CD4-positive, alpha-beta T cell treated with Interleukin-2 at 100 ng/mL for 4 hours (primary cell): ENCODE measurements around the gene C2orf80.
"Not testable (repeated sequence)": the region's sequence is repeated elsewhere in the genome, so short reads cannot be mapped to it uniquely, and the experiment has no call there.

Experiments
- DNase-seq: peaks from one replicate; pipeline ENCODE4 v3.0.0-alpha.2; 2020; ENCODE audit warnings: low spot score

Gene C2orf80

GRCh38 chr2:208189810-208190503, at the start of gene C2orf80:
TSS of gene C2orf80 (minus strand) at chr2:208190030. CDS start at chr2:208186986, 3,044 bp downstream.
- DNase-seq = no peak

GRCh38 chr2:208235860-208236259, 46.0 kb upstream of the C2orf80 start:
- DNase-seq = no peak

- no peak for DNase-seq
Observed at GRCh38 chr2:208234786-208235185, 45.0 kb upstream of the C2orf80 start.

GRCh38 chr2:208228476-208228875, 38.6 kb upstream of the C2orf80 start:
- DNase-seq = no peak

- no peak for DNase-seq
Observed at GRCh38 chr2:208227581-208228232, 37.9 kb upstream of the C2orf80 start.

- no peak for DNase-seq
Observed at GRCh38 chr2:208224802-208225201, 35.0 kb upstream of the C2orf80 start.

- no peak for DNase-seq
Observed at GRCh38 chr2:208222351-208222750, 32.5 kb upstream of the C2orf80 start.

GRCh38 chr2:208221873-208222272, 32.0 kb upstream of the C2orf80 start:
- DNase-seq = not testable (repeated sequence)

GRCh38 chr2:208210688-208211451, 21.0 kb upstream of the C2orf80 start:
- DNase-seq = no peak

- no peak for DNase-seq
Observed at GRCh38 chr2:208208335-208209085, 18.7 kb upstream of the C2orf80 start.

GRCh38 chr2:208207769-208208168, 17.9 kb upstream of the C2orf80 start:
- DNase-seq = no peak

- DNase-seq = no peak
Observed at GRCh38 chr2:208204166-208204565, 14.3 kb upstream of the C2orf80 start.

- DNase-seq = no peak
Observed at GRCh38 chr2:208195531-208195930, 5.7 kb upstream of the C2orf80 start.

- DNase-seq = no peak
Observed at GRCh38 chr2:208192611-208193236, 2.9 kb upstream of the C2orf80 start.

GRCh38 chr2:208189069-208189809, 591 bp downstream of the C2orf80 start:
- DNase-seq = no peak

GRCh38 chr2:208186893-208187292, 2.9 kb downstream of the C2orf80 start:
- no peak for DNase-seq

GRCh38 chr2:208186465-208186864, 3.4 kb downstream of the C2orf80 start:
- no peak for DNase-seq

- DNase-seq = no peak
Observed at GRCh38 chr2:208183972-208184705, 5.7 kb downstream of the C2orf80 start.

GRCh38 chr2:208183526-208183925, 6.3 kb downstream of the C2orf80 start:
- no peak for DNase-seq

GRCh38 chr2:208182835-208183234, 7.0 kb downstream of the C2orf80 start:
- no peak for DNase-seq
